Measurements from ENCODE around the gene CCBE1. TPM values are rescaled to one million over a fixed set of nuclear protein-coding genes. Genes with fewer than 3 reads are reported as not detected.

Gene CCBE1
- total RNA-seq, 4 donors from 2014 or later = 1.3 to 30.2 (median 8.0) TPM

- TF ChIP-seq CTCF (IDR thresholded peaks at IDR 0.05) = no peak
- DNase-seq (ENCODE audit: low spot score) (no peak), ATAC-seq (ENCODE audit: low FRiP score) (no peak)
These were observed 313.4 kb downstream of the CCBE1 start for GRCh38 chr18:59383851-59384250.

GRCh38 chr18:59382383-59382782, 314.8 kb downstream of the CCBE1 start:
- no peak for DNase-seq (ENCODE audit: low spot score)
- ATAC-seq (ENCODE audit: low FRiP score) = no peak
- no peak for TF ChIP-seq CTCF (IDR thresholded peaks at IDR 0.05)

GRCh38 chr18:59381949-59382348, 315.3 kb downstream of the CCBE1 start:
- no peak for ATAC-seq (ENCODE audit: low FRiP score)

More at GRCh38 chr18:59381949-59382348, 315.3 kb downstream of the CCBE1 start:
- no peak for TF ChIP-seq CTCF (IDR thresholded peaks at IDR 0.05)
- no peak for DNase-seq (ENCODE audit: low spot score)

Other genes starting within 250 kb of the CCBE1 start
- 1 to 10 TPM in 3 of 4 donors, not detected in 1; 1.3 to 5.4 (median 2.8) TPM for gene PMAIP1, start 202.6 kb upstream of the CCBE1 start, total RNA-seq

All from omental fat pad (tissue), 4 donors.